ENCODE data around the gene RPS2.
"Not testable (repeated sequence)": the region's sequence is repeated elsewhere in the genome, so short reads cannot be mapped to it uniquely, and the experiment has no call there.

The RPS2 gene

GRCh38 chr16:1958715-1959268 lies 5.8 kb downstream of the RPS2 start:
- no peak for TF ChIP-seq TAF1 (IDR thresholded peaks at IDR 0.05; ENCODE audit: borderline replicate concordance, low read depth, low read length)
- no peak for TF ChIP-seq POLR2AphosphoS5 (IDR thresholded peaks at IDR 0.05; ENCODE audit: low read depth, low read length)
- no peak for TF ChIP-seq POLR2A (IDR thresholded peaks at IDR 0.05; ENCODE audit: low read depth, low read length)
- no peak for FAIRE-seq
- DNase-seq (ENCODE audit: insufficient read length) = no peak

- FAIRE-seq = not testable (repeated sequence)
Measured at GRCh38 chr16:1958143-1958491, 6.5 kb downstream of the RPS2 start.

GRCh38 chr16:1957434-1958142 lies 7.0 kb downstream of the RPS2 start:
- FAIRE-seq = not testable (repeated sequence)

More at GRCh38 chr16:1958143-1958491, 6.5 kb downstream of the RPS2 start:
- DNase-seq (ENCODE audit: insufficient read length) = not testable (repeated sequence)

GRCh38 chr16:1953734-1954133 lies 10.9 kb downstream of the RPS2 start:
- TF ChIP-seq POLR2A (IDR thresholded peaks at IDR 0.05; ENCODE audit: low read depth, low read length) (no peak), POLR2AphosphoS5 (IDR thresholded peaks at IDR 0.05; ENCODE audit: low read depth, low read length) (no peak), TAF1 (IDR thresholded peaks at IDR 0.05; ENCODE audit: borderline replicate concordance, low read depth, low read length) (no peak)
- DNase-seq (ENCODE audit: insufficient read length) (no peak), FAIRE-seq (no peak)

More at GRCh38 chr16:1957434-1958142, 7.0 kb downstream of the RPS2 start:
- not testable (repeated sequence) for DNase-seq (ENCODE audit: insufficient read length)

GRCh38 chr16:1950559-1950958 lies 14.1 kb downstream of the RPS2 start:
- no peak for FAIRE-seq
- TF ChIP-seq TAF1 (IDR thresholded peaks at IDR 0.05; ENCODE audit: borderline replicate concordance, low read depth, low read length) (no peak), POLR2AphosphoS5 (IDR thresholded peaks at IDR 0.05; ENCODE audit: low read depth, low read length) (no peak), POLR2A (IDR thresholded peaks at IDR 0.05; ENCODE audit: low read depth, low read length) (no peak)
- DNase-seq (ENCODE audit: insufficient read length) = no peak

GRCh38 chr16:1950047-1950446 lies 14.6 kb downstream of the RPS2 start:
- TF ChIP-seq POLR2AphosphoS5 (IDR thresholded peaks at IDR 0.05; ENCODE audit: low read depth, low read length) (no peak), TAF1 (IDR thresholded peaks at IDR 0.05; ENCODE audit: borderline replicate concordance, low read depth, low read length) (no peak)
- no peak for DNase-seq (ENCODE audit: insufficient read length)
- no peak for FAIRE-seq

GRCh38 chr16:1949507-1949906 lies 15.1 kb downstream of the RPS2 start:
- no peak for TF ChIP-seq POLR2AphosphoS5 (IDR thresholded peaks at IDR 0.05; ENCODE audit: low read depth, low read length)
- no peak for TF ChIP-seq POLR2A (IDR thresholded peaks at IDR 0.05; ENCODE audit: low read depth, low read length)
- TF ChIP-seq TAF1 (IDR thresholded peaks at IDR 0.05; ENCODE audit: borderline replicate concordance, low read depth, low read length) = no peak
- FAIRE-seq (no peak), DNase-seq (ENCODE audit: insufficient read length) (no peak)

GRCh38 chr16:1947369-1947670 lies 17.3 kb downstream of the RPS2 start:
- no peak for DNase-seq (ENCODE audit: insufficient read length)
- FAIRE-seq = no peak
- TF ChIP-seq POLR2AphosphoS5 (IDR thresholded peaks at IDR 0.05; ENCODE audit: low read depth, low read length) (no peak), POLR2A (IDR thresholded peaks at IDR 0.05; ENCODE audit: low read depth, low read length) (no peak), TAF1 (IDR thresholded peaks at IDR 0.05; ENCODE audit: borderline replicate concordance, low read depth, low read length) (no peak)

GRCh38 chr16:1946495-1947368 lies 17.9 kb downstream of the RPS2 start:
- FAIRE-seq (no peak), DNase-seq (ENCODE audit: insufficient read length) (no peak)
- TF ChIP-seq TAF1 (IDR thresholded peaks at IDR 0.05; ENCODE audit: borderline replicate concordance, low read depth, low read length) = no peak
- no peak for TF ChIP-seq POLR2AphosphoS5 (IDR thresholded peaks at IDR 0.05; ENCODE audit: low read depth, low read length)
- no peak for TF ChIP-seq POLR2A (IDR thresholded peaks at IDR 0.05; ENCODE audit: low read depth, low read length)

- FAIRE-seq = no peak
- no peak for TF ChIP-seq POLR2A (IDR thresholded peaks at IDR 0.05; ENCODE audit: low read depth, low read length)
- DNase-seq (ENCODE audit: insufficient read length) = no peak
Measured at GRCh38 chr16:1945559-1946391, 18.9 kb downstream of the RPS2 start.

- DNase-seq (ENCODE audit: insufficient read length) (no peak), FAIRE-seq (no peak)
- no peak for TF ChIP-seq TAF1 (IDR thresholded peaks at IDR 0.05; ENCODE audit: borderline replicate concordance, low read depth, low read length)
- TF ChIP-seq POLR2AphosphoS5 (IDR thresholded peaks at IDR 0.05; ENCODE audit: low read depth, low read length) = no peak
- no peak for TF ChIP-seq POLR2A (IDR thresholded peaks at IDR 0.05; ENCODE audit: low read depth, low read length)
Measured at GRCh38 chr16:1944612-1945199, 19.9 kb downstream of the RPS2 start.

Data from GM12892 (cell line).